MM.1S (cell line): ENCODE data around the gene SCN10A.

Source experiments
- DNase-seq: peaks from one replicate; pipeline ENCODE4 v3.0.0-alpha.2; 2015
- H2AFZ ChIP-seq: fragments of 300-600 bp; sonication (generic); 2 replicates; pipeline ENCODE4 v1.6.0; 2016; ENCODE audit warnings: antibody characterized with exemption, low read length
- H3F3A ChIP-seq: fragments of 300-600 bp; sonication (generic); 2 replicates; pipeline ENCODE4 v1.6.1; 2016; ENCODE audit warnings: mild to moderate bottlenecking, antibody characterized with exemption, low read length, moderate library complexity, mixed read lengths; ENCODE audit not compliant: insufficient read depth
- H3K27ac ChIP-seq: fragments of 300-600 bp; sonication (generic); 2 replicates; pipeline ENCODE4 v1.5.1; 2016; ENCODE audit warnings: mild to moderate bottlenecking, low read length
- H3K27me3 ChIP-seq: fragments of 300-600 bp; sonication (generic); replicated peaks from 2 replicates; pipeline ENCODE4 v1.6.0; 2016; ENCODE audit warnings: low read length; ENCODE audit not compliant: insufficient read depth
- H3K36me3 ChIP-seq: fragments of 300-600 bp; sonication (generic); replicated peaks from 2 replicates; pipeline ENCODE4 v1.6.1; 2016; ENCODE audit warnings: mild to moderate bottlenecking, low read length, mixed read lengths; ENCODE audit not compliant: insufficient read depth
- H3K4me1 ChIP-seq: fragments of 300-600 bp; sonication (generic); 2 replicates; pipeline ENCODE4 v1.6.1; 2016; ENCODE audit warnings: low read length, mixed read lengths
- H3K4me2 ChIP-seq: fragments of 300-600 bp; sonication (generic); 2 replicates; pipeline ENCODE4 v1.6.0; 2016; ENCODE audit warnings: low read depth, low read length
- H3K4me3 ChIP-seq: fragments of 300-600 bp; sonication (generic); 2 replicates; pipeline ENCODE4 v1.5.1; 2016; ENCODE audit warnings: low read length, mixed read lengths
- H3K79me2 ChIP-seq: fragments of 300-600 bp; sonication (generic); 2 replicates; pipeline ENCODE4 v1.6.1; 2016; ENCODE audit warnings: mixed run types, low read length, mixed read lengths
- H3K9ac ChIP-seq: fragments of 300-600 bp; sonication (generic); 2 replicates; pipeline ENCODE4 v1.6.1; 2016; ENCODE audit warnings: low read length, mixed read lengths
- H3K9me2 ChIP-seq: fragments of 300-600 bp; sonication (generic); replicated peaks from 2 replicates; pipeline ENCODE4 v1.6.1; 2016; ENCODE audit warnings: mild to moderate bottlenecking, low read length, mixed read lengths; ENCODE audit not compliant: insufficient read depth
- H3K9me3 ChIP-seq: fragments of 300-600 bp; sonication (generic); replicated peaks from 2 replicates; pipeline ENCODE4 v1.6.1; 2016; ENCODE audit warnings: mild to moderate bottlenecking, low read length, mixed read lengths; ENCODE audit not compliant: insufficient read depth
- H4K20me1 ChIP-seq: fragments of 300-600 bp; sonication (generic); 2 replicates; pipeline ENCODE4 v1.6.1; 2016; ENCODE audit warnings: mild to moderate bottlenecking, low read length, moderate library complexity, mixed read lengths; ENCODE audit not compliant: insufficient read depth
- CTCF ChIP-seq: fragments of 300-600 bp; sonication (generic); IDR thresholded peaks from 2 replicates; pipeline ENCODE4 v1.5.1; 2016; ENCODE audit warnings: antibody characterized with exemption, low read length, mixed read lengths
- EZH2 ChIP-seq: fragments of 300-600 bp; sonication (generic); optimal IDR thresholded peaks from 2 replicates; pipeline ENCODE3; 2017; ENCODE audit warnings: low read depth, mild to moderate bottlenecking, antibody characterized with exemption, low read length, mixed read lengths
- EZH2phosphoT487 ChIP-seq: fragments of 300-600 bp; sonication (generic); IDR thresholded peaks from 2 replicates; pipeline ENCODE4 v1.6.1; 2018; ENCODE audit warnings: antibody characterized with exemption, low read length

The SCN10A gene

GRCh38 chr3:38755130-38755529 lies 60.9 kb downstream of the SCN10A start:
- Histone ChIP-seq H3K9me3 (no peaks in the 10 kb centered on the region), H3K4me3 (no peak overlapping the region), H3K79me2 (no peaks in the 10 kb centered on the region), H3K36me3 (no peaks in the 10 kb centered on the region), H3K4me1 (no peaks in the 10 kb centered on the region), H3K27me3 (no peaks in the 10 kb centered on the region), H2AFZ (no peak overlapping the region), H3K9me2 (no peaks in the 10 kb centered on the region), H3K4me2 (no peak overlapping the region), H3K9ac (no peak overlapping the region), H3F3A (no peaks in the 10 kb centered on the region), H4K20me1 (no peaks in the 10 kb centered on the region), H3K27ac (no peak overlapping the region)
- TF ChIP-seq CTCF (no peak), EZH2phosphoT487 (no peak), EZH2 (no peak)
- DNase-seq: no peak

- H3K79me2 ChIP-seq: no peaks in the 10 kb centered on the region
- no peak overlapping the region for H3K27ac ChIP-seq
- no peaks in the 10 kb centered on the region for H4K20me1 ChIP-seq
- H3K9ac ChIP-seq: no peak overlapping the region
- no peak overlapping the region for H2AFZ ChIP-seq
- no peak for DNase-seq
- no peaks in the 10 kb centered on the region for H3K9me3 ChIP-seq
- H3F3A ChIP-seq: no peaks in the 10 kb centered on the region
- H3K4me1 ChIP-seq: no peaks in the 10 kb centered on the region
- no peaks in the 10 kb centered on the region for H3K36me3 ChIP-seq
- no peaks in the 10 kb centered on the region for H3K9me2 ChIP-seq
- no peak for TF ChIP-seq EZH2
- TF ChIP-seq CTCF: no peak
- no peak for TF ChIP-seq EZH2phosphoT487
- H3K4me3 ChIP-seq: no peak overlapping the region
- no peaks in the 10 kb centered on the region for H3K27me3 ChIP-seq
- H3K4me2 ChIP-seq: no peak overlapping the region
These were observed 69.4 kb downstream of the SCN10A start for GRCh38 chr3:38746641-38747040.

GRCh38 chr3:38743043-38743442 lies 73.0 kb downstream of the SCN10A start:
- Histone ChIP-seq H3K27ac (no peak overlapping the region), H3K9ac (no peak overlapping the region), H4K20me1 (no peaks in the 10 kb centered on the region), H3F3A (no peaks in the 10 kb centered on the region), H3K27me3 (no peaks in the 10 kb centered on the region), H3K36me3 (no peaks in the 10 kb centered on the region), H3K79me2 (no peaks in the 10 kb centered on the region), H3K4me2 (no peak overlapping the region), H3K4me3 (no peak overlapping the region), H3K9me3 (no peaks in the 10 kb centered on the region), H3K4me1 (no peaks in the 10 kb centered on the region), H2AFZ (no peak overlapping the region), H3K9me2 (no peaks in the 10 kb centered on the region)
- DNase-seq: no peak
- TF ChIP-seq EZH2phosphoT487: no peak
- TF ChIP-seq CTCF: no peak
- no peak for TF ChIP-seq EZH2
